HG03159 (cell line): ENCODE measurements around the gene PPARA.

ENCODE experiments used
- ATAC-seq: cut with Tn5 transposase; IDR thresholded peaks from one replicate; pipeline ENCODE4 v1.9.1; 2021; ENCODE audit warnings: mild to moderate bottlenecking, moderate library complexity; ENCODE audit not compliant: unreplicated experiment

Gene PPARA

DNA sequence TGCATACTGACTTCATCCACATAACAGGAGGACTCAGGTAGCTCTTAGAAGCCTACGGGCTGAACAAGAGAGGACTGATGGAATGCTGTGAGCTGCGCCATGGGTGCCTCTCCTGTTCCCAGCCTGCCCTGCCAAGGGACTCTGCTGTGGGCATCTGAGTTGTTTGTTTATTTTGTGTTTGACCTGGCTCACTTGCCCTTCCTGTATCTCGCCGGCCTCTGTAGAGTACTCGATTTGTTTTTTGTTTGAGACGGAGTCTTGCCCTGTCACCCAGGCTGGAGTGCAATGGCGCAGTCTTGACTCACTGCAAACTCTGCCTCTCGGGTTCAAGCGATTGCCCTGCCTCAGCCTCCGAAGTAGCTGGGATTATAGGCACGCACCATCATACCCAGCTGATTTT, 119.2 kb downstream of the PPARA start:
- ATAC-seq, result no peak

- no peak for ATAC-seq
Observed at GRCh38 chr22:46272196-46272595, 121.9 kb downstream of the PPARA start.

DNA sequence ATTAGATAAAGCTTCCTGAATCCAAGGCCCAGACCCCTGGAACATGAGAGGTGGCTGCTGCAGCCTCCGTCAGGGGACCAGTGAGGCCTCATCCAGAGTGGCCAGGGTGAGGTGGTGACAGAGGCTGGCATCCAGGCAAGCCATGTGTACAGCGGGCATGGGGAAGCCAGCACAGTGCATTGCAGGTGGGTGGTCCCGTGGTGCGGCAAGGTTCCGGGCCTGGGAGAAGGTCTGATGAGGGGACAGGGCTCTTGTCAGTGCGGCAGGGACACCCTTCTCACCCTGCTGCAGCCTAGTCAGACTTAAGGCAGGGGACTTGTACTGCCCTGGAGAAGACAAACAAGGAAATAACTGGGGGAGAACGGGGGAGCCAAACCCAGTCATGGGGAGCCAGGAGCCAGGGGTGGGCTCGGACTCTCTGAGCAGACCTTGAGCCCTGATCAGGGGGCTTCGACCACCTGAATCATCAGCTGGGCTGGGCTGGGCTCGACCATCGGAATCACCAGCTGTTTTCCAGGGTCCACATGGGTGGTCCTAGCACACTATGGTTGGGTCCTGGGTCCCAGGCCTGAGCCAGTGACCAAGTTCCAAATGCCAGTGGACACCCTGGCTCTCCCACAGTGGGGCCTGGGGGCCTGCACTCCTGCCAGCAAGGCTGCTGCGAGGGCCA, 122.6 kb downstream of the PPARA start:
- no peak for ATAC-seq

- ATAC-seq, result no peak
Observed at GRCh38 chr22:46273432-46274148, 123.3 kb downstream of the PPARA start.

- no peak for ATAC-seq
Observed at GRCh38 chr22:46274381-46274780, 124.1 kb downstream of the PPARA start.

DNA sequence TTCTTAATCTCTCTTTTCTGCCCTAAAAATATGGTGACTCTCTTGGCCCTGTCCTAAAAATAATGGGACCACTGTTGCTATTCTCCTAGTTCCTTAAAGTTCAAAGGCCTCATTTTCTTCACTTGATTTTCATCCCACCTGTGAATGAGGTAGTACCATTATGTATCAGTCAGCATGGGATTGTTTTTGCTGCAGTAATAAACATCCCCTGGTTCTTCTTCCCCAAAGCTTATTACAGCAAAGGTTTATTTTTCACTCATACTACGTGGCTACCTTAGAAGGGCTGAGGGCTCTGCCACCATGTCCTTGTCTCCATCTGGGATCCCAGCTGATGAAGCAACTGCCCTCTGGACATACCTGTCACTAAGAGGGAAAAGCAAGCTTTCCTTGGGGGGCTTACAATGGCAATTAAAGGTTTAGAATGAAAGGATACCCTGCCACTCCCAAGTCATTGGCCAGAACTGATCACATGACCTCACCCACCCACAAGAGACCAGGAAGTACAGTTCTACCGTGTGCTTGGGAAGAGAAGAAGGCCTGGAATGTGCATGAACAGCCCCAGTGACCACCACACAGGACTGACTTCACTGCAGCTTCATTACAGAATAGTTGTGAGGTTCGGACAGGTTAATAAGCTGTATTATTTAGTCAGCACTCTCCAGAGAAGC, 125.3 kb downstream of the PPARA start:
- ATAC-seq, result no peak

DNA sequence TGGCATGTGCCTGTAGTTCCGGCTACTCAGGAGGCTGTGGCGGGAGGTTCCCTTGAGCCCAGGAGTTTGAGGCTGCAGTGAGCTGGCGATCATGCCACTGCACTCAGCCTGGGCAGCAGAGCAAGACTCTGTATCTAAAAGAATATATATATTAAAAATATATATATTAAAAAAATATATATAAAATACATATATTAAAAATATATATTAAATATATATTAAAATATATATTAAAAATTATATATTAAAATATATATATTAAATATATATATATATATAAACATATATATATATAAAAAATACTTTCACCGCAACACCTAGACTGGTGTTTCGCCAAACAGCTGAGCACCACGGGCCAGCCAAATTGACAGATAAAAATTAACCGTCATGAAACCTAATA, 126.2 kb downstream of the PPARA start:
- no peak for ATAC-seq

GRCh38 chr22:46278656-46279645, 128.6 kb downstream of the PPARA start:
- no peak for ATAC-seq

DNA sequence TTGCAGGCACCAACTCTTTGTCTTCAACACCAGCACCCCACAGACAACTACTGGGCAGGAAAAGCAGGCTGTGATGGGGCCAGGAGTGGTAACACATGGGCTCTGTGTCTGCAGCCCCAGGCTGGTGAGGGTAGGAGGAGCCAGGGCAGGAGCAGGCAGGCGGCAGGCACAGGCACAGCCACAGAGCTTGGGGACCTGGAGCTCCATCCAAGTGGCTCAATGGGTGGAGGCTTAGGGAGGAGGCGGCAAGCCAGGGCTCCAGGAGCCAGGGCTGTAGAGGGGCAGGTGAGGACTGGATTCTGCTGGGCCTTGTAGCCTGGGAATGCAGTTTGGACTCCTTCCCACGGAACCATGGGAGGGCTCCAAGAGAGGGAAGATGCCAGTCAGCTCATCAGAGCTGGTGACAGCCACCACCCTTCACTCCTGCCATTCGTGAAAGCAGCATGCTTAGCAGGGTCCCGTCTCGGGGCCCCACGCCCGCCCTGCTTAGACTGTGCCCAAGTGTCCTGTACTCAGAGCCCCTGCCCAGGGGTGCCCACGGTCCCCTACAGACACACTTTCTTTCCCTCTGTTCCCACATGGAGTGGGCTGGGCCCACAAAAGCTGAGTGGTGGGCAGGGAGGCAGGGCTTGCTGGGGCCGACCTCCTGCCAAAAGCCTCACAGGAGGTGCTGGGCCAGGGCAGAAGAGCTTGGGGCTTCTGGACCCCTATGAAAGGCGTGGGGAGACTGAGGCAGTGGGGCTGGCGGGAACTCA, 129.9 kb downstream of the PPARA start:
- ATAC-seq, result no peak

DNA sequence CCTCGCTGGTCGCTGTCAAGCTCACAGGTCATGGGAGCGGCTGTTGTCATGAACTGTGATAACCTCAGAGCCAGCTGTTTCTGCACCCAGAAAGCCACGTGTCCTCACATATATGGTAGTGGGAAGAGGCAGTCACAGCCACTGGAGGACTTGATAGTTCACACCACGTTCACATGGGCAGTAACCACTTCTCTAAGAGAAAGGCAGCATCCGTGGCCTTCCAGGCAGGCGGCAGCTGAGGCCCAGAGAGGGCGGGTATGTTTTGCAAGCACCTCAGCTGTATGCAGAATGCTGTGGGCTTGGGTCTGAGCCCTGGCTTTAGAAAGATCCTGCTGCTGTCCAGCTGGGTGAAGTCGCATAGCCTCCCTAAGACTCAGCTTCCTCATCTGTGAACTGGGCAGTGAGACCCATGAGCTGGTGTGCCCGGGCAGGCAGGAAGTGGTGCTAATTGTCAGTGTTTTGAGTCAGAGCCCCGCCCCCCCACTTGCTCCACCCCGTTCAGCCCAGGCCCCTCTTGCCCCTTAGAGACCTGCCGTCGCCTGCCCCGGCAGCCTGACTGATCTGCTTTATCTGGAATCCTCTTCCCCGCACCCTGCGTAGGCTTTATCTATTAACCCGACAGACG, 130.8 kb downstream of the PPARA start:
- ATAC-seq, result no peak

GRCh38 chr22:46281866-46282678, 131.7 kb downstream of the PPARA start:
- no peak for ATAC-seq

- no peak for ATAC-seq
Observed at GRCh38 chr22:46286006-46286405, 135.7 kb downstream of the PPARA start.

DNA sequence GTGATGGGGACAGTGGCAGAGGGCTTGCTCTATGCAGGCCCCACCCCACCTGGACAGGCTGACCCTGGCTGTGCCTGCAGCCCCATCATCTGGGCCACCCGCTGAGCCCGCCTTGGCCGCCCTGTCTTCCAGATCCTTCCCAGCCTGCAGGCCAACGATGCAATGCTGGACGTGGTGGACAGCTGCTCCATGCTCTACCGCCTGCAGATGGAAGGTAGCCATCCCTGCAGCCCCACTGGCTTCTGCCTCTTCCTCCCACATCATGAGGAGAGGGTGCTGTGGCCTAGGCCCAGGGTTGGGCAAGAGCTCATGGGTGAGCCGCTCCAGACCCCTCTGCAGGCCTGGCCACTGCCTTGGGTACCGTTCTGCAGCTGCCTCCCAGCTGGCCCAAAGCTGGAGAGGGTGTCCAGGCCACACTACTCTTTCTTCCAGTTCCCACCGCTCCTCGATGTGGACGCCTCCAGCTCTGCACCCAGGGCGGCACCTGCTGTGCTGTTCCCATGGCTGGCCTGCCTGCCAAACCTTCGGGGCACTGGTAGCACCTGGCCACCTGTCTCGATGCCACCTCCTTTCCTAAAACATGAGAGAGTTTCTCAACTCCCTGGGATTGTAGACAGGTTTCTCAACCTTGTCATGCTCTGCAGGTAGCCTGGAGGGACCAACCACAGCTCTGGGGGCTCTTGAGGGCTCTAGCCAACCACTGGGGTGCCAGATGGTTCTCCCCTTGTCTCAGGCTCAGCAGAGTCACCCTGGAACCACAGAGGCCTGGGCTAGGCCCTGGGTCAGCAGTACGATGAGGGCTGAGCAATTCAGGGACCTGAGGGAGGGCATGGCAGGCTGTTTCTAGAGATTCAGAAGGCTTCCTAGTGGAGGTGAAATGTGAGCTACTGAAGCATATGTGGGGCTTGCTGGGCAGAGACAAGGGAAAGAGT, 136.9 kb downstream of the PPARA start:
- ATAC-seq, result no peak

GRCh38 chr22:46287873-46288751, 137.8 kb downstream of the PPARA start:
- ATAC-seq, result peak; percentile 65

DNA sequence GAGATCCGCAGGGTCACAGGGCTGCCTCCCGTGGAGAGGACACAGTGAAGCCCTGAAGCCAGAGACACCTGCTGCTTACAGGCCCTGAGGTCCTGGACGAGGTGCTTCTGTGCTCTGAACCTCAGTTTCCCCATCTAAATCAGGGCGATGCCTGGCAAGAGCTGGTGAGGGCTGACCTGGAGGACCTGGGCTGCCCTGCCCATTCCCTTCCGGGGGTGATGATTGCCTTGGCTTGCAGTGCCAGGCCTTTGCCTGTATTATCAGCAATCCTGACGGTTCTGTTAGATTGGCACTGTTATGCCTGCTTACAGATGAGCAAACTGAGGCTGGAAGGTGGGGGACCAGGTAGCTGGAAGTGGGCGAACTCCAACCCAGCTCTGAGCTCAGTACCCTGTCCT, 138.5 kb downstream of the PPARA start:
- no peak for ATAC-seq

DNA sequence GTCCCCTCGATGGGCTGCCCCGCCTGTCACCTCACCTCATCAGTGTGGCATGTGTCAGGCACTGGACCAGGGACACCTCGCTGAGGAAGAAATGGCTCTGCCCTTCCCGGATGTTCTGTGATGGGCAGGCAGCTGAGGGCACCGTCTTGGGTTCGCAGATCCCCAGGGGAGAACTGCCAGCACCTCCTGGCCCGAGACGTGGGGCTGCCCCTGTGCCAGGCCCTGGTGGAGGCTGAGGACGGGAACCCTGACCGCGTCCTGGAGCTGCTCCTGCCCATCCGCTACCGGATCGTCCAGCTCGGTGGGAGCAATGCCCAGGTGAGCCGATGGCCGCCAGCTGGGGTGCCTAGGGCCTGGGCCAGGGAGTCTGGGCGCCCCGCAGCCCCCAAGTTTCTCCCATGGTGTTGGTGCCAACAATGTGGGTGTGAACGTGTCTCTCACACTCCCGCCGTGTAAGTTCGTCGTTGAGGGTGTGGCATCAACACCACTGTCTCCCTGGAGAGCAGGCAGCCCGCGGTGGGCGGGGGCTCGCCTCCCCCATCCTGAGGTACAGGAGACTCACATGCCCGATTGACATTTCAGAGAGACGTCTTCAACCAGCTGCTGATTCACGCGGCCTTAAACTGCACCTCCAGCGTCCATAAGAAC, 139.0 kb downstream of the PPARA start:
- ATAC-seq, result no peak
